ENCODE measurements around the gene SERPINE2.

Gene SERPINE2

DNA sequence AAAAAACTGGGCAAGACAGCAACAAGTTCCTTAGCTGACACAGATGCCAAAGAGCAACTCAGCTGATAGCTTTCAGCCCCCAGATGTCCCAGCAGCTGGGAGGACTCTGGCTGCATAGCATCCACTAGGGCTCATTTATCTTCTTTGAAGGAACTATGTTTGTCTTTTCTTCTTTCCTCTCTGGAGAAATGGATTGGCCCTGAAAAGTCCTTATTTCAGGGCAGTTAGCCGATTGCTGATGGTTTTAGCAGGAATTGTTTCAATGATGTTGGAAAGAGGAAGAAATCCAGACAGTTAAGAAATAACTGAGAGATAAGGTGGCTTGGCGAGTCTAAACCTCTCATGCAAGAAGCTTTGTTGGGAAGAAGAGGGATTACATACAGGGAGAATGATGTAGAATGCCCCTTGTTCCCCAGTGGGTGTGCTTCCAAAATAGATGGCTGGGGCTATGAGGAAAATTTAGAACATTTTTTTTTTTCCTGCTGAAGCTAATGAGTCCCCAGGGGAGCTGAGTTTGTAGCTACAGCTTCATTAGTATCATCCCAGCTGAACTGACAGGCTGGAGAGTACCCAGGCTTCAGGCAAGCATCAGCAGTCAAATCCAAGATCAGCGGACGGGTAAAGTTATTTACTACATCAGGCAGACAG lies 33.6 kb upstream of the SERPINE2 start:
- no peak overlapping the region for H3K56ac ChIP-seq (ENCODE audit: low read length)
- H3K79me2 ChIP-seq (ENCODE audit: control insufficient read depth, insufficient read depth, low read length), result no peaks in the 10 kb centered on the region
- no peak overlapping the region for H2BK120ac ChIP-seq (ENCODE audit: low read depth, low read length)
- H3K23ac ChIP-seq (ENCODE audit: low read length), result no peak overlapping the region
- H4K5ac ChIP-seq (ENCODE audit: low read length), result no peak overlapping the region
- no peaks in the 10 kb centered on the region for H3K4me1 ChIP-seq (ENCODE audit: control insufficient read depth, low read depth, low read length)
- no CpG with 5 or more reads among the region's 4 CpGs for WGBS (ENCODE audit: extremely low coverage, insufficient coverage, low lambda C conversion rate)
- H3K4me2 ChIP-seq (ENCODE audit: low read length), result no peak overlapping the region
- no peak overlapping the region for H3K4me3 ChIP-seq (ENCODE audit: low read length)
- H2AK5ac ChIP-seq (ENCODE audit: low read length), result no peak overlapping the region
- H2BK5ac ChIP-seq (ENCODE audit: low read length), result no peak overlapping the region
- H3K79me1 ChIP-seq (ENCODE audit: low read length), result no peaks in the 10 kb centered on the region
- no peak overlapping the region for H3K27ac ChIP-seq (ENCODE audit: low read depth, low read length)
- no peaks in the 10 kb centered on the region for H3K27me3 ChIP-seq (ENCODE audit: insufficient read depth, low read length, poor library complexity)
- H3K18ac ChIP-seq (ENCODE audit: low read length), result no peak overlapping the region
- H3K9ac ChIP-seq (ENCODE audit: low read length), result no peak overlapping the region
- H3K4ac ChIP-seq (ENCODE audit: low read depth, low read length), result no peak overlapping the region
- no peak overlapping the region for H4K8ac ChIP-seq (ENCODE audit: low read depth, low read length)
- no peaks in the 10 kb centered on the region for H3K36me3 ChIP-seq (ENCODE audit: control insufficient read depth, insufficient read depth, low read length)
- no peak overlapping the region for H2BK15ac ChIP-seq (replicated peaks; ENCODE audit: low read depth)
- no peak for DNase-seq

DNA sequence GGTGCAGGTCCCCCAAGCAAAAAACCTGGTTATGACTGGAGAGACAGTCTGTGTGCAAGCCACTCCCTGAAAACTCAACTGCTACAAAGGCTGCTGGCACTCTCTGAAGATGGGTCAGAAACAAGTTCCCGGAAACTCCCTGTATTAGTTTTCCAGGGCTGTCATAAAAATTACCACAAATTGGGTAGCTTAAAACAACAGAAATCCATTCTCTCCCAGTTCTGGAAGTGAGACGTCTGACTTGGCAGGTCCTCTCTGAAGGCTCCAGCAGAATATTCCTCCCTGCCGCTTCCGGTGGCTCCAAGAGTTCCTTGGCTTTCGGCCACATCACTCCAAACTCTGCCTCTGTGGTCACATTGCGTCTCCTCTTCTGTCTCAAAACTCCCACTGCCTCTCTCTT lies 30.1 kb upstream of the SERPINE2 start:
- Histone ChIP-seq H3K23ac (ENCODE audit: low read length) (no peak overlapping the region), H2BK120ac (ENCODE audit: low read depth, low read length) (no peak overlapping the region), H3K27me3 (ENCODE audit: insufficient read depth, low read length, poor library complexity) (no peaks in the 10 kb centered on the region), H2BK15ac (replicated peaks; ENCODE audit: low read depth) (no peak overlapping the region), H3K4ac (ENCODE audit: low read depth, low read length) (no peak overlapping the region), H3K79me1 (ENCODE audit: low read length) (no peaks in the 10 kb centered on the region), H2BK5ac (ENCODE audit: low read length) (no peak overlapping the region), H4K5ac (ENCODE audit: low read length) (no peak overlapping the region), H3K18ac (ENCODE audit: low read length) (no peak overlapping the region), H4K8ac (ENCODE audit: low read depth, low read length) (no peak overlapping the region), H3K27ac (ENCODE audit: low read depth, low read length) (no peak overlapping the region), H2AK5ac (ENCODE audit: low read length) (no peak overlapping the region), H3K4me2 (ENCODE audit: low read length) (no peak overlapping the region), H3K36me3 (ENCODE audit: control insufficient read depth, insufficient read depth, low read length) (no peaks in the 10 kb centered on the region), H3K4me3 (ENCODE audit: low read length) (no peak overlapping the region), H3K56ac (ENCODE audit: low read length) (no peak overlapping the region), H3K79me2 (ENCODE audit: control insufficient read depth, insufficient read depth, low read length) (no peaks in the 10 kb centered on the region), H3K4me1 (ENCODE audit: control insufficient read depth, low read depth, low read length) (no peaks in the 10 kb centered on the region), H3K9ac (ENCODE audit: low read length) (no peak overlapping the region)
- no CpG with 5 or more reads among the region's 6 CpGs for WGBS (ENCODE audit: extremely low coverage, insufficient coverage, low lambda C conversion rate)
- DNase-seq, result no peak

DNA sequence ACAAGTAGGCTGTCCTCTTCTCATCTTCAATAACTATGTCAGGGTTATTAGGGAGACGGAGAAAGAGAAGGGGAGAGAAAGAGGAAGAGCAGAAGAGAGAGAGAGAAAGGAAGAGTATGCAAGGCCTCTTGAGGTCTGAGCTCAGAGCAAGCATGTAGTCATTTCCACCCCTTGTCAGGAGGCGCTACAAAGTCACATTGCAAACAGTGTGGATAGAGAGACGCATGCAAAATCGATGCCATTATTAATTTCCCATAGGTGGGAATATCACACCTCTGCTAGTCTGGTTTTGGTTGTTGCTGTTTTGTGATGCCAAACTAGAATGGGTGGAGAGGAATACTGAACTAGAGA lies 24.2 kb upstream of the SERPINE2 start:
- H3K27ac ChIP-seq (ENCODE audit: low read depth, low read length), result no peak overlapping the region
- no peaks in the 10 kb centered on the region for H3K79me1 ChIP-seq (ENCODE audit: low read length)
- DNase-seq, result no peak
- no peak overlapping the region for H2BK15ac ChIP-seq (replicated peaks; ENCODE audit: low read depth)
- no peak overlapping the region for H3K4ac ChIP-seq (ENCODE audit: low read depth, low read length)
- H3K18ac ChIP-seq (ENCODE audit: low read length), result no peak overlapping the region
- H4K5ac ChIP-seq (ENCODE audit: low read length), result no peak overlapping the region
- WGBS (ENCODE audit: extremely low coverage, insufficient coverage, low lambda C conversion rate), result no CpG with 5 or more reads among the region's 4 CpGs
- H3K27me3 ChIP-seq (ENCODE audit: insufficient read depth, low read length, poor library complexity), result no peaks in the 10 kb centered on the region
- no peak overlapping the region for H3K4me2 ChIP-seq (ENCODE audit: low read length)
- H3K23ac ChIP-seq (ENCODE audit: low read length), result no peak overlapping the region
- no peaks in the 10 kb centered on the region for H3K36me3 ChIP-seq (ENCODE audit: control insufficient read depth, insufficient read depth, low read length)
- H3K4me1 ChIP-seq (ENCODE audit: control insufficient read depth, low read depth, low read length), result peaks cover 2% of the 10 kb centered on the region
- H3K79me2 ChIP-seq (ENCODE audit: control insufficient read depth, insufficient read depth, low read length), result no peaks in the 10 kb centered on the region
- no peak overlapping the region for H2BK5ac ChIP-seq (ENCODE audit: low read length)
- no peak overlapping the region for H2AK5ac ChIP-seq (ENCODE audit: low read length)
- peak overlapping the region; percentile 44 for H3K56ac ChIP-seq (ENCODE audit: low read length)
- no peak overlapping the region for H3K4me3 ChIP-seq (ENCODE audit: low read length)
- no peak overlapping the region for H2BK120ac ChIP-seq (ENCODE audit: low read depth, low read length)
- H4K8ac ChIP-seq (ENCODE audit: low read depth, low read length), result no peak overlapping the region
- H3K9ac ChIP-seq (ENCODE audit: low read length), result no peak overlapping the region

DNA sequence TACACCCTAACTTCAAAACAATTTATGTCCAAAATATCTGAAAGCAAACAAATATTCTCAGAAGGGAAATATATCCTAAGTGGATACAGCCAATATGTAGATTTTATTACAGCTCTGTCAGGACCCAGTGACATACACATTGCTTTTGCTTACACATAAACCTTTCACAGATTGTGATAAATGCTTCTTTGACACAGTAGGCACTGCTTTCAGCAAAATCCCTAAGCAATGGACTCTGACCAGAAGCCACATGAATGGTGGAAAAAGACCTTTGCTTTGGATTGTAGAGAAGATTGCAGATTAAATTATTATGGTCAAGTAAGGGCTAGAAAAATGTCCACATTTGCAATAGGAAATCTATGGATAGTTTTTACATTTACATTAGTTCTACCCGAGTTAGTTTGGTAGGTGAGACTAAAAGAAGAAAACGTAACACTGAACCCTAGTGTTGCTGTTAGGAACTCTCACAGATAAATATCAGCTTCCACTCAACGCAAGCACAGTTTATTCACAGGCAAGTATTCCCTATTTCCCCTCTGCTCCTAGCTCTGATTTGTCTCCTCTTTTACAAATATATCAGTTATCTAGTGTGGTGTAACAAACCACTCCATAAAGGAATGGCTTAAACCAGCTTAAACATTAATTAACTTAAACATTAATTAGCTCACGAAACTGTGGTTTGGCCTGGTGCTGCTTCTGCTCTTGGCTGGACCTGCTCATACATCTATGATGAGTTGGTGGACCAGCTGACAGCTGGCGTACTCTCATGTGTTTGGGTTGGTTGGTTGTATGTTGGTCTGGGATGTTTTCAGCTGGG lies 23.6 kb upstream of the SERPINE2 start:
- no peak overlapping the region for H3K18ac ChIP-seq (ENCODE audit: low read length)
- H3K27ac ChIP-seq (ENCODE audit: low read depth, low read length), result no peak overlapping the region
- no peaks in the 10 kb centered on the region for H3K27me3 ChIP-seq (ENCODE audit: insufficient read depth, low read length, poor library complexity)
- no CpG with 5 or more reads among the region's 5 CpGs for WGBS (ENCODE audit: extremely low coverage, insufficient coverage, low lambda C conversion rate)
- H3K36me3 ChIP-seq (ENCODE audit: control insufficient read depth, insufficient read depth, low read length), result no peaks in the 10 kb centered on the region
- no peak overlapping the region for H2AK5ac ChIP-seq (ENCODE audit: low read length)
- no peak overlapping the region for H3K9ac ChIP-seq (ENCODE audit: low read length)
- H2BK5ac ChIP-seq (ENCODE audit: low read length), result no peak overlapping the region
- no peak for DNase-seq
- no peak overlapping the region for H4K5ac ChIP-seq (ENCODE audit: low read length)
- peak overlapping the region; percentile 44 for H3K56ac ChIP-seq (ENCODE audit: low read length)
- H2BK120ac ChIP-seq (ENCODE audit: low read depth, low read length), result no peak overlapping the region
- H4K8ac ChIP-seq (ENCODE audit: low read depth, low read length), result no peak overlapping the region
- no peaks in the 10 kb centered on the region for H3K79me1 ChIP-seq (ENCODE audit: low read length)
- H2BK15ac ChIP-seq (replicated peaks; ENCODE audit: low read depth), result no peak overlapping the region
- no peaks in the 10 kb centered on the region for H3K79me2 ChIP-seq (ENCODE audit: control insufficient read depth, insufficient read depth, low read length)
- no peak overlapping the region for H3K4ac ChIP-seq (ENCODE audit: low read depth, low read length)
- H3K4me2 ChIP-seq (ENCODE audit: low read length), result no peak overlapping the region
- no peak overlapping the region for H3K23ac ChIP-seq (ENCODE audit: low read length)
- no peak overlapping the region for H3K4me3 ChIP-seq (ENCODE audit: low read length)
- peaks cover 2% of the 10 kb centered on the region for H3K4me1 ChIP-seq (ENCODE audit: control insufficient read depth, low read depth, low read length)

DNA sequence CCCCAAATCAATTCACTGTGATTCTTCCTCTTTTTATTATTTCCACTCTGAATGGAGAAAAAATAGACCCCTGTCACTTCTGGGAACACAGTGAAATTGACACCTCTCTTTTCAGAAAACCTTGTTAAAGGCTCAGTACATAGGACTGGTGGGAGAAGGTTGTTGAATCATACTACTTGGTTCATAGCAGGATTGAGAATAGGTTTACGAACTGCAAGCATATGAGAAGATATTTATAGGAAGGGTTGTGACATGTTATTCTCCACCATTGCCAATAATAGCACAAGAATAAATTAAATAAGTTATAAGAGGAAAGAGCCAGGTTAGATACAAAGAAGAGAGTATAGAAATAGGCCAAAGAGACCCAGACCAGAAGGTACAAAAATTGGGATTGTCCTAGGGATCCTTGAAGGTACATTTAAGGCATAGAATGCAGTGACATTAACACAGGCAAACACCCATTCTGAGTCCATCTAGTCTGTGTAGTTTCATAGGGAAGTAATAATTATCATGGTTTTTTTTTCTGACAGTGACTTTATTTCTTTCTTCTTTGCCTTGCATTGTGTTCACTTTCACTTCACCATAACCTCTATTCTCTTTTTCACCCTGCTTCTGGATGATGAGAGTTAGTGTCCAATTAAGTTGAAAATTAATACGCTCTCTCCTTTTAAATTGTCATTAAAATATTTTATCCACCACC lies 21.8 kb upstream of the SERPINE2 start:
- no peak overlapping the region for H4K5ac ChIP-seq (ENCODE audit: low read length)
- WGBS (ENCODE audit: extremely low coverage, insufficient coverage, low lambda C conversion rate), result no CpG with 5 or more reads among the region's 2 CpGs
- no peak overlapping the region for H2AK5ac ChIP-seq (ENCODE audit: low read length)
- H2BK120ac ChIP-seq (ENCODE audit: low read depth, low read length), result no peak overlapping the region
- no peak overlapping the region for H3K56ac ChIP-seq (ENCODE audit: low read length)
- no peak overlapping the region for H3K9ac ChIP-seq (ENCODE audit: low read length)
- no peak overlapping the region for H2BK5ac ChIP-seq (ENCODE audit: low read length)
- H3K4ac ChIP-seq (ENCODE audit: low read depth, low read length), result no peak overlapping the region
- no peak overlapping the region for H3K23ac ChIP-seq (ENCODE audit: low read length)
- H3K27ac ChIP-seq (ENCODE audit: low read depth, low read length), result no peak overlapping the region
- H3K18ac ChIP-seq (ENCODE audit: low read length), result no peak overlapping the region
- no peaks in the 10 kb centered on the region for H3K36me3 ChIP-seq (ENCODE audit: control insufficient read depth, insufficient read depth, low read length)
- no peak overlapping the region for H2BK15ac ChIP-seq (replicated peaks; ENCODE audit: low read depth)
- H3K79me1 ChIP-seq (ENCODE audit: low read length), result no peaks in the 10 kb centered on the region
- no peak overlapping the region for H4K8ac ChIP-seq (ENCODE audit: low read depth, low read length)
- no peak overlapping the region for H3K4me2 ChIP-seq (ENCODE audit: low read length)
- H3K4me1 ChIP-seq (ENCODE audit: control insufficient read depth, low read depth, low read length), result peaks cover 2% of the 10 kb centered on the region
- H3K27me3 ChIP-seq (ENCODE audit: insufficient read depth, low read length, poor library complexity), result no peaks in the 10 kb centered on the region
- H3K4me3 ChIP-seq (ENCODE audit: low read length), result no peak overlapping the region
- no peaks in the 10 kb centered on the region for H3K79me2 ChIP-seq (ENCODE audit: control insufficient read depth, insufficient read depth, low read length)
- no peak for DNase-seq

All from mesendoderm (in vitro differentiated cells).